GM10266 (cell line): ENCODE results near the gene ATOH8.

Source experiments
- DNase-seq: peaks from one replicate; pipeline ENCODE4 v3.0.0; 2012; ENCODE audit errors: extremely low spot score
- TF ChIP-seq, protein P1 (sequence below): IDR thresholded peaks from 2 replicates; pipeline ENCODE4 v1.5.1; 2012; ENCODE audit warnings: mild to moderate bottlenecking, low read depth; ENCODE audit not compliant: control insufficient read depth, insufficient read depth; ENCODE audit errors: missing control alignments

ATOH8 gene

GRCh38 chr2:85718885-85719492 is 34.8 kb upstream of the ATOH8 start:
- DNase-seq: no peak
- TF ChIP-seq, protein P1, sequence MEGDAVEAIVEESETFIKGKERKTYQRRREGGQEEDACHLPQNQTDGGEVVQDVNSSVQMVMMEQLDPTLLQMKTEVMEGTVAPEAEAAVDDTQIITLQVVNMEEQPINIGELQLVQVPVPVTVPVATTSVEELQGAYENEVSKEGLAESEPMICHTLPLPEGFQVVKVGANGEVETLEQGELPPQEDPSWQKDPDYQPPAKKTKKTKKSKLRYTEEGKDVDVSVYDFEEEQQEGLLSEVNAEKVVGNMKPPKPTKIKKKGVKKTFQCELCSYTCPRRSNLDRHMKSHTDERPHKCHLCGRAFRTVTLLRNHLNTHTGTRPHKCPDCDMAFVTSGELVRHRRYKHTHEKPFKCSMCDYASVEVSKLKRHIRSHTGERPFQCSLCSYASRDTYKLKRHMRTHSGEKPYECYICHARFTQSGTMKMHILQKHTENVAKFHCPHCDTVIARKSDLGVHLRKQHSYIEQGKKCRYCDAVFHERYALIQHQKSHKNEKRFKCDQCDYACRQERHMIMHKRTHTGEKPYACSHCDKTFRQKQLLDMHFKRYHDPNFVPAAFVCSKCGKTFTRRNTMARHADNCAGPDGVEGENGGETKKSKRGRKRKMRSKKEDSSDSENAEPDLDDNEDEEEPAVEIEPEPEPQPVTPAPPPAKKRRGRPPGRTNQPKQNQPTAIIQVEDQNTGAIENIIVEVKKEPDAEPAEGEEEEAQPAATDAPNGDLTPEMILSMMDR: no peak

GRCh38 chr2:85719609-85720240 is 34.1 kb upstream of the ATOH8 start:
- TF ChIP-seq, protein P1: no peak
- no peak for DNase-seq

GRCh38 chr2:85720533-85720932 is 33.3 kb upstream of the ATOH8 start:
- DNase-seq: no peak
- TF ChIP-seq, protein P1: no peak

DNA sequence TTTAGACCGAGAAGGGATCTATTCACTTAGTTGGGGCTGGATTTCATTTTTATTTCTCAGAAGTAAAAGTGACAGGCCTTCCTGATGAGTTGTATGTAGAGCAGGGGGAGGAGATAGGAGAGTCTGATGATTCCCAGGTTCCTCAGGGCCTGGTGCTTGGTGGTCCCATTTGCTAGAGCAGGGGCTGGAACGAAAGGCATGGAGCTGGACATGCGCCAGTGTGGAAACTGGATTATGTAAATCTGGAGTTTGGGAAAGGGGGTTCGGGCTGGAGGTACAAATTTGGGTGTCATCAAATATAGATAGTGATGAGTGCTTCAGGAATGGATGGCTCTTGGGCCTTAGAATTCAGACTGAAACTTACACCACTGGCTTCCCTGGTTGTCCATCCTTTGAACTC is 32.1 kb upstream of the ATOH8 start:
- DNase-seq: no peak

GRCh38 chr2:85722519-85722918 is 31.3 kb upstream of the ATOH8 start:
- TF ChIP-seq, protein P1: no peak
- DNase-seq: no peak

More for the DNA sequence above, 32.1 kb upstream of the ATOH8 start:
- TF ChIP-seq, protein P1: no peak

DNA sequence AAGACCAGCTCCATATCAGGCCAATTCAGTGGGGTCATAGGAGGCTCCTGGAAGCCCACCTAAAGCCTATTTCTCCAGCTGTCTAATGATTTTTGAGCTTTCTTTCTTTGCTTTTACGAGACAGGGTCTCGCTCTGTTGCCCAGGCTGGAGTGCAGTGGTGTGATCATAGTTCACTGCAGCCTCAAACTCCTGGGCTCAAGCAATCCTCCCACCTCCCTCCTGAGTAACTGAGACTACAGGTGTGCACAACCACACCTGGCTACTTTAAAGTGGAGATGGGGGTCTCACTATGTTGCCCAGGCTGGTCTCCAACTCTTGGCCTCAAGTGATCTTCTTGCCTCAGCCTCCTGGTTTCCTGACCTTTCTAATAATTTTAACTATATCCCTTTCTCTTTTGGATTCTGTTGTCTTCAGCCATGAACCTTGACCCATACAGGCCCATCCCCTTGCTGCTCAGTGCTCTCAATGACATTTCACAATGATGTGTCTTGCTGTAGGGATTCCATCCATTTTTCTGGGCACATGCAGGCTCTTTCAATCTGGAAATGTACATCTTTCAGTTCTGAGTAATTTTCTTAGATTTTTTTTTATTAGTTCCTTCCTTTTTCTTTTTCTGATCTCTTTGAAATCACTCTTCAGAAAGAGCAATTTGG is 30.0 kb upstream of the ATOH8 start:
- TF ChIP-seq, protein P1: no peak
- no peak for DNase-seq

DNA sequence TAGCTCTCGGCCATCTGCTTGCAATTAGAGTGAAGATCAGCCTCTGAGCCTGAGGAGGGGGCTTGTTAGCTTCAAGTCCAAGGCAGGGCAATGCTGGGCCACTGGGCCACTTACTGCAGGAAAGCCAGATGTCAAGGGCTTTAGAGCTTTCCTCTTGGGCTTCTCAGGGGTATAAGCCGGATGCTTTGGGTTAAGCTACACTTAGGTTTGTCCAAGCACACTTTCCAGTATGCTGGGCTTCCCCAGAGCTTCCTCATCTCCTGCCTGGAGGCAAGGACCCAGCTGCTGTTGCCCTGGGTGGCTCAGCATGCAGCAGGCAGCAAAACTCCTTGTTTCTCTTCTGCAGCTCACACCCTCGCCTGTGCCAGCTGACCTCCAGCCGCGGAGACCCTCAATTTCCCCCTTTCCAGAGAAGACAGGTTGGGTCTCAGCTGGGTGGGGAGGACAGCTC is 29.0 kb upstream of the ATOH8 start:
- DNase-seq: no peak
- TF ChIP-seq, protein P1: no peak
